Activated gamma-delta T cell treated with Interleukin-2 at 50 U/mL for 16 hours (primary cell): ENCODE results near the gene SLC34A1.

ENCODE experiments used
- DNase-seq: peaks from one replicate; pipeline ENCODE4 v3.0.0-alpha.2; 2020

SLC34A1 gene

GRCh38 chr5:177389241-177390169 lies 5.3 kb downstream of the SLC34A1 start:
- peak; percentile 58 for DNase-seq

GRCh38 chr5:177390363-177391300 lies 6.4 kb downstream of the SLC34A1 start:
- peak; percentile 88 for DNase-seq

GRCh38 chr5:177392765-177393164 lies 8.5 kb downstream of the SLC34A1 start:
- DNase-seq = no peak

- DNase-seq = no peak
Observed at GRCh38 chr5:177393206-177393765, 9.1 kb downstream of the SLC34A1 start.

GRCh38 chr5:177393990-177394389 lies 9.8 kb downstream of the SLC34A1 start:
- no peak for DNase-seq

- no peak for DNase-seq
Observed at GRCh38 chr5:177396078-177396477, 11.8 kb downstream of the SLC34A1 start.

- no peak for DNase-seq
Observed at GRCh38 chr5:177396807-177397206, 12.6 kb downstream of the SLC34A1 start.

- no peak for DNase-seq
Observed at GRCh38 chr5:177397875-177398390, 13.7 kb downstream of the SLC34A1 start.

GRCh38 chr5:177399997-177400868 lies 16.0 kb downstream of the SLC34A1 start, which contains the start of gene PFN3:
Gene PFN3, minus strand, starts transcription at chr5:177400661. Its CDS starts 85 bp downstream, at chr5:177400576.
- DNase-seq = no peak

GRCh38 chr5:177402271-177403043 lies 18.2 kb downstream of the SLC34A1 start:
- peak; percentile 60 for DNase-seq

GRCh38 chr5:177403102-177403791 lies 19.0 kb downstream of the SLC34A1 start:
- DNase-seq = peak; percentile 49

GRCh38 chr5:177403792-177404640 lies 19.8 kb downstream of the SLC34A1 start:
- DNase-seq = peak; percentile 84

GRCh38 chr5:177404641-177405179 lies 20.5 kb downstream of the SLC34A1 start:
- no peak for DNase-seq

- DNase-seq = no peak
Observed at GRCh38 chr5:177405312-177405711, 21.1 kb downstream of the SLC34A1 start.

- DNase-seq = no peak
Observed at GRCh38 chr5:177405805-177406204, 21.6 kb downstream of the SLC34A1 start.

- DNase-seq = no peak
Observed at GRCh38 chr5:177409043-177409801, 25.0 kb downstream of the SLC34A1 start, which contains the start of gene F12. Gene F12, minus strand, starts transcription at chr5:177409564. Its CDS starts 37 bp downstream, at chr5:177409527.

GRCh38 chr5:177410575-177410974 lies 26.3 kb downstream of the SLC34A1 start:
- DNase-seq = no peak

GRCh38 chr5:177412603-177413233 lies 28.5 kb downstream of the SLC34A1 start:
- DNase-seq = no peak
